ENCODE results near the gene PAGE2. TPM values are rescaled to one million over a fixed set of nuclear protein-coding genes. Genes with fewer than 3 reads are reported as not detected.

The PAGE2 gene
- total and polyA plus RNA-seq, 9 of the 15 experiments (the other 6 are each of a cell fraction or from before 2014, with no cell fraction given), result 0.40 to 3.7 (median 1.5) TPM; not detected in 1

GRCh38 chrX:55107262-55107661 is 18.4 kb downstream of the PAGE2 start:
- no peak for ATAC-seq
- no peak overlapping the region for H3K27ac ChIP-seq (ENCODE audit: extremely low read depth, low read depth, low read length)
- no peaks in the 10 kb centered on the region for H4K20me1 ChIP-seq (replicated peaks; ENCODE audit: control insufficient read depth, insufficient read depth, low read length)
- H3K79me2 ChIP-seq (ENCODE audit: control insufficient read depth, insufficient read depth, low read length), result no peaks in the 10 kb centered on the region
- H3K4me3 ChIP-seq, result no peak overlapping the region
- no peaks in the 10 kb centered on the region for H3K36me3 ChIP-seq (ENCODE audit: control insufficient read depth, insufficient read depth, low read length)
- H3K9me1 ChIP-seq (ENCODE audit: control insufficient read depth, insufficient read depth, low read length), result no peaks in the 10 kb centered on the region
- POLR2A ChIA-PET, result interaction anchor here (0.6 kb wide), 1 partner anchor 574 kb away, joined by 3 read pairs; no protein-coding TSS in a partner anchor
- no peak overlapping the region for H3K9ac ChIP-seq (ENCODE audit: insufficient read depth in 1 of 2, low read depth in 2 of 2, low read length in 2 of 2)
- no peak for FAIRE-seq
- H3K4me1 ChIP-seq (replicated peaks in 1 of 2; ENCODE audit: control insufficient read depth in 2 of 2, insufficient read depth in 2 of 2, low read length in 2 of 2), result peaks cover 0 to 4% of the 10 kb centered on the region in 2 experiments; a peak in 2 of 5 replicates
- H3K4me2 ChIP-seq (ENCODE audit: insufficient read depth, low read length), result no peak overlapping the region
- TF ChIP-seq HNRNPH1 (optimal IDR thresholded peaks at IDR 0.05; ENCODE audit: low read depth, low read length) (no peak), PRMT5 (CRISPR knock-in tag; IDR thresholded peaks at IDR 0.05) (no peak), RAD21 (CRISPR knock-in tag; conservative IDR thresholded peaks at IDR 0.05 in 1 of 2, IDR thresholded peaks at IDR 0.05 in 1 of 2) (no peak), HOMEZ (CRISPR knock-in tag; IDR thresholded peaks at IDR 0.05) (no peak), TAF1 (IDR thresholded peaks at IDR 0.05; ENCODE audit: control insufficient read depth, extremely low read depth, insufficient read depth, low read length, severe bottlenecking) (no peak), NR4A1 (CRISPR knock-in tag; IDR thresholded peaks at IDR 0.05) (no peak), NR4A1 (tag; IDR thresholded peaks at IDR 0.05) (no peak), ZFPM2 (CRISPR knock-in tag; IDR thresholded peaks at IDR 0.05) (no peak), SAFB2 (IDR thresholded peaks at IDR 0.05; ENCODE audit: borderline replicate concordance, low read depth, low read length, severe bottlenecking) (no peak), BRD9 (IDR thresholded peaks at IDR 0.05; ENCODE audit: low read depth, partially characterized antibody) (no peak), FOXA1 (IDR thresholded peaks at IDR 0.05; ENCODE audit: borderline replicate concordance) (no peak), ADNP (tag; IDR thresholded peaks at IDR 0.05) (no peak), ZBTB1 (CRISPR knock-in tag; IDR thresholded peaks at IDR 0.05; ENCODE audit: borderline replicate concordance, low read depth) (no peak), THAP12 (CRISPR knock-in tag; IDR thresholded peaks at IDR 0.05) (no peak), ZNF134 (CRISPR knock-in tag; conservative IDR thresholded peaks at IDR 0.05) (no peak)
- H3K27me3 ChIP-seq (ENCODE audit: control insufficient read depth in 2 of 2, insufficient read depth in 2 of 2, low read length in 2 of 2), result no peaks in the 10 kb centered on the region
- intact Hi-C loops (cut with micrococcal nuclease), result no loop called here
- in situ Hi-C loops (cut with MboI), result no loop called here
- CTCF ChIA-PET (ENCODE audit: low intra/inter-chr PET ratio), result no interaction called here
- no peaks in the 10 kb centered on the region for H3K9me3 ChIP-seq (replicated peaks; ENCODE audit: control insufficient read depth, insufficient read depth, low read depth, low read length)
- H2AFZ ChIP-seq (ENCODE audit: low read depth, low read length), result no peak overlapping the region
- DNase-seq (ENCODE audit: extremely low read depth in 1 of 4, low spot score in 3 of 4), result no peak
- BruUV-seq (replicated peaks), result no TSS peak
